ENCODE data around the gene DSC3.
"Not testable (repeated sequence)": the region's sequence is repeated elsewhere in the genome, so short reads cannot be mapped to it uniquely, and the experiment has no call there.

The DSC3 gene

GRCh38 chr18:31043709-31044108, 1.2 kb upstream of the DSC3 start:
- no peaks in the 10 kb centered on the region for H3K27me3 ChIP-seq
- no peak overlapping the region for H3K4me2 ChIP-seq
- no peak overlapping the region for H3K9ac ChIP-seq
- H3K36me3 ChIP-seq, result no peaks in the 10 kb centered on the region
- no peaks in the 10 kb centered on the region for H3K4me1 ChIP-seq
- no peak overlapping the region for H3K4me3 ChIP-seq
- H4K20me1 ChIP-seq, result no peaks in the 10 kb centered on the region
- H3K27ac ChIP-seq, result no peak overlapping the region
- peaks cover 25% of the 10 kb centered on the region for H3K9me3 ChIP-seq
- no peak for TF ChIP-seq Cebpa-rat (IDR thresholded peaks at IDR 0.05)

GRCh38 chr18:31042084-31042405, 497 bp downstream of the DSC3 start:
- H3K36me3 ChIP-seq, result no peaks in the 10 kb centered on the region
- H3K27me3 ChIP-seq, result no peaks in the 10 kb centered on the region
- no peaks in the 10 kb centered on the region for H4K20me1 ChIP-seq
- no peaks in the 10 kb centered on the region for H3K4me1 ChIP-seq
- H3K9me3 ChIP-seq, result peaks cover 25% of the 10 kb centered on the region
- no peak overlapping the region for H3K9ac ChIP-seq
- H3K4me2 ChIP-seq, result no peak overlapping the region
- no peak for TF ChIP-seq Cebpa-rat (IDR thresholded peaks at IDR 0.05)
- 0 out of 2 replicates have a peak overlapping the region, but pooled peaks have one; percentile 3 for H3K4me3 ChIP-seq
- H3K27ac ChIP-seq, result no peak overlapping the region

- Histone ChIP-seq H3K27me3 (no peaks in the 10 kb centered on the region), H3K9ac (no peak overlapping the region), H4K20me1 (no peaks in the 10 kb centered on the region), H3K9me3 (peaks cover 25% of the 10 kb centered on the region), H3K4me2 (no peak overlapping the region), H3K4me3 (0 out of 2 replicates have a peak overlapping the region, but pooled peaks have one; percentile 3), H3K4me1 (no peaks in the 10 kb centered on the region), H3K36me3 (no peaks in the 10 kb centered on the region), H3K27ac (no peak overlapping the region)
- TF ChIP-seq Cebpa-rat (IDR thresholded peaks at IDR 0.05), result no peak
Observed at GRCh38 chr18:31041271-31042083, 1.1 kb downstream of the DSC3 start.

- Histone ChIP-seq H3K9ac (no peak overlapping the region), H3K27ac (no peak overlapping the region), H3K4me1 (no peaks in the 10 kb centered on the region), H3K27me3 (no peaks in the 10 kb centered on the region), H3K9me3 (peaks cover 25% of the 10 kb centered on the region), H3K36me3 (no peaks in the 10 kb centered on the region), H4K20me1 (no peaks in the 10 kb centered on the region), H3K4me3 (no peak overlapping the region), H3K4me2 (no peak overlapping the region)
- no peak for TF ChIP-seq Cebpa-rat (IDR thresholded peaks at IDR 0.05)
Observed at GRCh38 chr18:31040686-31041270, 1.8 kb downstream of the DSC3 start.

GRCh38 chr18:31039426-31039825, 3.1 kb downstream of the DSC3 start:
- H3K9me3 ChIP-seq, result peaks cover 25% of the 10 kb centered on the region
- H3K4me1 ChIP-seq, result no peaks in the 10 kb centered on the region
- no peak overlapping the region for H3K4me2 ChIP-seq
- H3K27me3 ChIP-seq, result no peaks in the 10 kb centered on the region
- no peak for TF ChIP-seq Cebpa-rat (IDR thresholded peaks at IDR 0.05)
- H4K20me1 ChIP-seq, result no peaks in the 10 kb centered on the region
- H3K9ac ChIP-seq, result no peak overlapping the region
- H3K36me3 ChIP-seq, result no peaks in the 10 kb centered on the region
- H3K4me3 ChIP-seq, result no peak overlapping the region
- no peak overlapping the region for H3K27ac ChIP-seq

- peaks cover 18% of the 10 kb centered on the region for H3K9me3 ChIP-seq
- not testable (repeated sequence) for H3K4me3 ChIP-seq, H3K9ac ChIP-seq, H3K27ac ChIP-seq, H3K27me3 ChIP-seq, H3K4me2 ChIP-seq, H3K4me1 ChIP-seq, H4K20me1 ChIP-seq, H3K36me3 ChIP-seq
Observed at GRCh38 chr18:31037686-31038085, 4.9 kb downstream of the DSC3 start.

GRCh38 chr18:31034541-31034940, 8.0 kb downstream of the DSC3 start:
- H3K9ac ChIP-seq, result no peak overlapping the region
- 0 out of 2 replicates have a peak, but pooled peaks cover 4% of the 10 kb centered on the region for H3K9me3 ChIP-seq
- H3K27ac ChIP-seq, result no peak overlapping the region

GRCh38 chr18:31030574-31031278, 11.8 kb downstream of the DSC3 start:
- H3K9me3 ChIP-seq, result 0 out of 2 replicates have a peak, but pooled peaks cover 4% of the 10 kb centered on the region
- TF ChIP-seq Cebpa-rat (IDR thresholded peaks at IDR 0.05), result no peak
- peaks cover 7% of the 10 kb centered on the region for H3K4me1 ChIP-seq
- H3K36me3 ChIP-seq, result no peaks in the 10 kb centered on the region
- H3K4me3 ChIP-seq, result no peak overlapping the region
- H3K4me2 ChIP-seq, result no peak overlapping the region
- H4K20me1 ChIP-seq, result no peaks in the 10 kb centered on the region
- no peak overlapping the region for H3K27ac ChIP-seq
- no peaks in the 10 kb centered on the region for H3K27me3 ChIP-seq
- no peak overlapping the region for H3K9ac ChIP-seq

More at GRCh38 chr18:31034541-31034940, 8.0 kb downstream of the DSC3 start:
- no peak for TF ChIP-seq Cebpa-rat (IDR thresholded peaks at IDR 0.05)
- Histone ChIP-seq H3K27me3 (no peaks in the 10 kb centered on the region), H3K4me2 (no peak overlapping the region), H3K4me3 (no peak overlapping the region), H3K4me1 (no peaks in the 10 kb centered on the region), H3K36me3 (no peaks in the 10 kb centered on the region), H4K20me1 (no peaks in the 10 kb centered on the region)

- TF ChIP-seq Cebpa-rat (IDR thresholded peaks at IDR 0.05), result no peak
- no peaks in the 10 kb centered on the region for H3K4me1 ChIP-seq
- H4K20me1 ChIP-seq, result no peaks in the 10 kb centered on the region
- H3K9me3 ChIP-seq, result no peaks in the 10 kb centered on the region
- no peak overlapping the region for H3K9ac ChIP-seq
- no peak overlapping the region for H3K27ac ChIP-seq
- H3K4me3 ChIP-seq, result no peak overlapping the region
- H3K36me3 ChIP-seq, result no peaks in the 10 kb centered on the region
- H3K27me3 ChIP-seq, result no peaks in the 10 kb centered on the region
- no peak overlapping the region for H3K4me2 ChIP-seq
Observed at GRCh38 chr18:31015715-31016434, 26.7 kb downstream of the DSC3 start.

- not testable (repeated sequence) for H3K4me3 ChIP-seq, H3K4me1 ChIP-seq, H3K27me3 ChIP-seq, H3K4me2 ChIP-seq, H3K36me3 ChIP-seq, H3K9me3 ChIP-seq, H4K20me1 ChIP-seq, H3K27ac ChIP-seq, H3K9ac ChIP-seq
Observed at GRCh38 chr18:31011455-31011854, 31.1 kb downstream of the DSC3 start.
